Osteocyte (in vitro differentiated cells): Measurements from ENCODE around the gene IGSF22. TPM values are rescaled to one million over a fixed set of nuclear protein-coding genes. Genes with fewer than 3 reads are reported as not detected.
"Not testable (repeated sequence)": the region's sequence is repeated elsewhere in the genome, so short reads cannot be mapped to it uniquely, and the experiment has no call there.

ENCODE experiments used
- DNase-seq: peaks from one replicate; pipeline ENCODE4 v3.0.0; 2021; ENCODE audit warnings: mixed read lengths; ENCODE audit not compliant: unreplicated experiment; ENCODE audit errors: extremely low spot score
- H3K27ac Mint-ChIP-seq: one replicate; pipeline ENCODE4 v1.8.0; 2021; ENCODE audit warnings: mild to moderate bottlenecking, mixed read lengths; ENCODE audit not compliant: unreplicated experiment
- H3K27me3 Mint-ChIP-seq: one replicate; pipeline ENCODE4 v1.8.0; 2021; ENCODE audit warnings: mixed read lengths; ENCODE audit not compliant: unreplicated experiment
- H3K36me3 Mint-ChIP-seq: one replicate; pipeline ENCODE4 v1.8.0; 2021; ENCODE audit warnings: mixed read lengths; ENCODE audit not compliant: unreplicated experiment
- H3K4me1 Mint-ChIP-seq: one replicate; pipeline ENCODE4 v1.8.0; 2021; ENCODE audit warnings: mixed read lengths; ENCODE audit not compliant: unreplicated experiment
- H3K4me3 Mint-ChIP-seq: one replicate; pipeline ENCODE4 v1.8.0; 2021; ENCODE audit warnings: mild to moderate bottlenecking, moderate library complexity, mixed read lengths; ENCODE audit not compliant: unreplicated experiment
- H3K9me3 Mint-ChIP-seq: one replicate; pipeline ENCODE4 v1.8.0; 2021; ENCODE audit warnings: mixed read lengths; ENCODE audit not compliant: unreplicated experiment
- total RNA-seq: library from RNA; stranded (reverse); gene quantifications from 2 replicates; pipeline ENCODE4 v1.2.1, GENCODE V29; 2021
- TF ChIP-seq, protein P1 (sequence below): fragments of 200-600 bp; sonication (generic); IDR thresholded peaks from 2 replicates; pipeline ENCODE4 v1.5.0; 2021; ENCODE audit warnings: antibody characterized with exemption, mild to moderate bottlenecking, moderate library complexity

The IGSF22 gene
- total RNA-seq, 1 donor from 2014 or later, result not detected

DNA sequence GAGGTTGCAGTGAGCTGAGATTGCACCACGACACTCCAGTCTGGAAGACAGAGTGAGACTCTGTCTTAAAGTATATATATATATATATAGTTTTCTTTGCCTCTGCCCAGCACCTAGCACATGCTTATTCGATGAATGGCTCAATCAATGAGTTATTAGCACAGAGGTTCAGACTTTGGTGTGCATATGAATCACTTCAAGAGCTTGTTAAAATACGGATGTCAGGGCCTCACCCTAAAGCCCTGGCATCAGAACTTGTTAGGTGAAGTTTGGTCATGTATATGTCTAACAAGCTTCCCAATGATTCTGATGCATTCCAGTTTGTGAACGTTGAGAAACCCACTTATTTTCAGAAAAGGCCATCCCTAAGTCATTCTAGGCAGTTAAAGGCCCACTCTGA lies 49.2 kb downstream of the IGSF22 start:
- Mint-ChIP-seq H3K27me3 (no peaks in the 10 kb centered on the region), H3K27ac (no peak overlapping the region)
- TF ChIP-seq, protein P1, sequence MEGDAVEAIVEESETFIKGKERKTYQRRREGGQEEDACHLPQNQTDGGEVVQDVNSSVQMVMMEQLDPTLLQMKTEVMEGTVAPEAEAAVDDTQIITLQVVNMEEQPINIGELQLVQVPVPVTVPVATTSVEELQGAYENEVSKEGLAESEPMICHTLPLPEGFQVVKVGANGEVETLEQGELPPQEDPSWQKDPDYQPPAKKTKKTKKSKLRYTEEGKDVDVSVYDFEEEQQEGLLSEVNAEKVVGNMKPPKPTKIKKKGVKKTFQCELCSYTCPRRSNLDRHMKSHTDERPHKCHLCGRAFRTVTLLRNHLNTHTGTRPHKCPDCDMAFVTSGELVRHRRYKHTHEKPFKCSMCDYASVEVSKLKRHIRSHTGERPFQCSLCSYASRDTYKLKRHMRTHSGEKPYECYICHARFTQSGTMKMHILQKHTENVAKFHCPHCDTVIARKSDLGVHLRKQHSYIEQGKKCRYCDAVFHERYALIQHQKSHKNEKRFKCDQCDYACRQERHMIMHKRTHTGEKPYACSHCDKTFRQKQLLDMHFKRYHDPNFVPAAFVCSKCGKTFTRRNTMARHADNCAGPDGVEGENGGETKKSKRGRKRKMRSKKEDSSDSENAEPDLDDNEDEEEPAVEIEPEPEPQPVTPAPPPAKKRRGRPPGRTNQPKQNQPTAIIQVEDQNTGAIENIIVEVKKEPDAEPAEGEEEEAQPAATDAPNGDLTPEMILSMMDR, result no peak

DNA sequence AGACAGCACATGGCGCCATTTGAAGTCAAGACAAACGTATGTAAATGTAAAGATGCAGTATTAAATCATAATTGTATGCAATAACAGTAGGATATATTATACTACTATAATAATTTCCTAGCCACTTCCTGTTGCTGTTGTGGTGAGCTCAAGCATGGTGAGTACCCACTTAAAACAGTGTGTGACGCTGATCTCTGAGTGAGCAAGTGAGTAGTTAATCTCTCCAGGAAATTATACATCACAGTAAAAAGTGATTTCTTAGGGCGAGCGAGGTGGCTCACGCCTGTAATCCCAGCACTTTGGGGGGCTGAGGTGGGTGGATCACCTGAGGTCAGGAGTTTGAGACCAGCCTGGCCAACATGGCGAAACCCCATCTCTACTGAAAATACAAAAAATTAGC lies 53.8 kb downstream of the IGSF22 start:
- not testable (repeated sequence) for H3K4me1 Mint-ChIP-seq, H3K27ac Mint-ChIP-seq, H3K9me3 Mint-ChIP-seq, H3K27me3 Mint-ChIP-seq, DNase-seq, H3K4me3 Mint-ChIP-seq, H3K36me3 Mint-ChIP-seq

More for the DNA sequence above, 49.2 kb downstream of the IGSF22 start:
- no peak for DNase-seq
- no peak overlapping the region for H3K4me3 Mint-ChIP-seq
- H3K4me1 Mint-ChIP-seq, result no peaks in the 10 kb centered on the region
- no peaks in the 10 kb centered on the region for H3K36me3 Mint-ChIP-seq
- H3K9me3 Mint-ChIP-seq, result no peaks in the 10 kb centered on the region

DNA sequence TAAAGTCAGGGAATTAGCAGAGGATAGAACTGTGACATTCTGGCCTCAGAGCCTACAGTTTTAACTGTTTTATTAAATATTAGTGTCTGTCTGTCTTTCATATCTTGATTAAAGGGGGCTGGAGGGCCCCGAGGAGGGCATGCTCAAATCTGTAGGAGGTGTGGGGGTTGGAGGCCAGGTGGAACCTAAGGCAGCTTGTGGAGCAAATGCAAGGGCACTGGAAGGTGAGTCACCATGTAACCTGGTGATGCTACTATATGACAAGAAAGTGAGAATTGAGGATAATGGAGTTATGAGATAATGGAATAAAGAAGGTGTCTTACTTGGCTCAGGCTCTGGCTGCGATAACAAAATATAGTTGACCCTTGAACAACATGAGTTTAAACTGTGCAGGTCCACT lies 54.7 kb downstream of the IGSF22 start:
- no peaks in the 10 kb centered on the region for H3K36me3 Mint-ChIP-seq
- H3K4me3 Mint-ChIP-seq, result no peak overlapping the region
- peaks cover 9% of the 10 kb centered on the region for H3K27me3 Mint-ChIP-seq
- TF ChIP-seq, protein P1, result no peak
- no peak overlapping the region for H3K27ac Mint-ChIP-seq
- no peaks in the 10 kb centered on the region for H3K9me3 Mint-ChIP-seq
- H3K4me1 Mint-ChIP-seq, result no peaks in the 10 kb centered on the region
- no peak for DNase-seq

DNA sequence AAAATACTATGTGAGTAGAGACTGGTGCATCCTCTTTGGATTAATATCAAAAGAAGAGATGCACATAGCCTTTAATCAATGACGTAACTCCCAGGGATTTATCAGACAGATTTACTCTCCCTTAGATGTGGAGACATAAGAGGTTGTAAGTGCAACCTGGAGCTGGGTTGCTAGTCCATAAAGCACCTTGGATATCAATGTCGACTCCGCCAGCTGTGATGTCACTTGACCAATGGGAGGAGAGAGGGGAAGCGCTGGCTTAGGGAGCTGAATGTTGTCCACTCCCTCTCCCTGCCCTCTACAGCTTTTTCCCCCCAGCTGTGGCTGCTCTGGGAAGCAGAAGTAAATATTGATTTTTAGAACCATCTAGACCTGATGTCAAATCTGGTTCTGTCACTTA lies 56.3 kb downstream of the IGSF22 start:
- Mint-ChIP-seq H3K4me3 (no peak overlapping the region), H3K27me3 (peaks cover 21% of the 10 kb centered on the region), H3K36me3 (no peaks in the 10 kb centered on the region), H3K4me1 (no peaks in the 10 kb centered on the region), H3K27ac (no peak overlapping the region), H3K9me3 (no peaks in the 10 kb centered on the region)
- no peak for DNase-seq
- TF ChIP-seq, protein P1, result no peak

DNA sequence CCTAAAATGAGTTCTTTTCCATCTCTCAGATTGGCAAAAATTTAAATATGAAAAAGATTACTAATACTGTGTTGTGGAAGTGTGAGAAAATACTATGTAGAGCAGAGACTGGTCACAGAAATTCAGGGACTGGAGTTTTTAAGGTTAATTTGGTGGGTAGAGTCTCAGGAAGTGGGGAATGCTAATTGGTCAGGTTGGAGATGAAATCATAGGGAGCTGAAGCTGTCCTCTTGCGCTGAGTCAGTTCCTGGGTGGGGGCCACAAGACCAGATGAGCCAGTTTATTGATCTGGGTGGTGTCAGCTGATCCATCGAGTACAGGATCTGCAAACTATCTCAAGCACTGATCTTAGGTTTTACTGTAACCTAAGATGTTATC lies 56.8 kb downstream of the IGSF22 start:
- peaks cover 21% of the 10 kb centered on the region for H3K27me3 Mint-ChIP-seq
- no peaks in the 10 kb centered on the region for H3K9me3 Mint-ChIP-seq
- no peaks in the 10 kb centered on the region for H3K36me3 Mint-ChIP-seq
- TF ChIP-seq, protein P1, result no peak
- H3K4me3 Mint-ChIP-seq, result no peak overlapping the region
- H3K4me1 Mint-ChIP-seq, result no peaks in the 10 kb centered on the region
- no peak for DNase-seq
- H3K27ac Mint-ChIP-seq, result no peak overlapping the region

DNA sequence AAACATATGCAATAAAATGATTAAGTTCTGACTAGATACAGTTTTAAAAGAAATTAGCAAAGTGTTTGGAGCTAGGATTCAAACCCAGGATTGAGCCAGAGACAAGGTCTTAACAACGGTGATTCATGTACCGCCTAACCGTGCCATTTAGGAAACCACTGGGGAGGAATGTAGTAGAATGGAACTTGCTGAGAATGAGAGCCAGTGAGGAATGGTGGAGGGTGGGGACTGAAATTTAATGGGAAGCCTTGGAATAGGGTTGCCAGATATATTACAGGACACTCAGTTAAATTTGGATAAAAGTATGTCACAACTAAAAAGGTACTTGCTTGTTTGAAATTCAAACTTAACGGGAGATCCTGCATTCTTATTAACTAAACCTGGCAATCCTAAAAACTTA lies 57.9 kb downstream of the IGSF22 start:
- Mint-ChIP-seq H3K27ac (no peak overlapping the region), H3K4me3 (no peak overlapping the region), H3K4me1 (no peaks in the 10 kb centered on the region), H3K9me3 (no peaks in the 10 kb centered on the region), H3K27me3 (peaks cover 21% of the 10 kb centered on the region), H3K36me3 (no peaks in the 10 kb centered on the region)
- TF ChIP-seq, protein P1, result no peak
- no peak for DNase-seq

DNA sequence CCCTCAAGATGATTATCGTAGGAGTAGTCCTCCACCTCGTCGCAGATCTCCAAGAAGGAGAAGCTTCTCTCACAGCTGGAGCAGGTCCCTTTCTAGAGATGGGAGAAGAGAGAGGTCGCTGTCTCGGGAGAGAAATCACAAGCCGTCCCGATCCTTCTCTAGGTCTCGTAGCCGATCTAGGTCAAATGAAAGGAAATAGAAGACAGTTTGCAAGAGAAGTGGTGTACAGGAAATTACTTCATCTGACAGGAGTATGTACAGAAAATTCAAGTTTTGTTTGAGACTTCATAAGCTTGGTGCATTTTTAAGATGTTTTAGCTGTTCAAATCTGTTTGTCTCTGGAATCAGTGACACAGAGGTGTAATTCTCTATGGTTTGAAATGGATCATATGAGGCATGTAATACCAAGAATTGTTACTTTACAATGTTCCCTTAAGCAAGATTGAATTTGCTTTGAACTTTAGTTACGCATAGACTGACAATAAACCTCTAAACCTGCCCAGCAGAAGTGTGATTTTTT lies 60.6 kb downstream of the IGSF22 start:
- H3K27me3 Mint-ChIP-seq, result peaks cover 36% of the 10 kb centered on the region
- H3K9me3 Mint-ChIP-seq, DNase-seq, H3K4me3 Mint-ChIP-seq, H3K27ac Mint-ChIP-seq, H3K36me3 Mint-ChIP-seq, H3K4me1 Mint-ChIP-seq: not testable (repeated sequence)
